OCI-LY1 (cell line): ENCODE data around the gene ZBTB20.

Experiments
- CTCF ChIP-seq: fragments of 200-600 bp; sonication (generic), shearing (Covaris generic); IDR thresholded peaks from 2 replicates; pipeline ENCODE4 v1.5.1; 2017; ENCODE audit warnings: mild to moderate bottlenecking, antibody characterized with exemption, low read length, moderate library complexity, mixed read lengths
- EZH2 ChIP-seq: fragments of 200-600 bp; sonication (generic), shearing (Covaris generic); IDR thresholded peaks from 2 replicates; pipeline ENCODE4 v1.8.0; 2017; ENCODE audit warnings: borderline replicate concordance, mixed run types, mild to moderate bottlenecking, antibody characterized with exemption, low read length, moderate library complexity, mixed read lengths

GRCh38 chr3:114411811-114412803 lies 735.0 kb downstream of the ZBTB20 start:
- TF ChIP-seq CTCF (no peak), EZH2 (no peak)
